GM20000 (cell line): Measurements from ENCODE around the gene ADAM11.

ENCODE experiments used
- DNase-seq: peaks from one replicate; pipeline ENCODE4 v3.0.0; 2012; ENCODE audit warnings: low spot score
- CTCF ChIP-seq: IDR thresholded peaks from 2 replicates; pipeline ENCODE4 v1.5.1; 2012; ENCODE audit warnings: mild to moderate bottlenecking, control low read depth; ENCODE audit errors: extremely low read depth, missing control alignments

The ADAM11 gene

GRCh38 chr17:44766409-44767038 is 7.7 kb downstream of the ADAM11 start:
- no peak for DNase-seq
- no peak for TF ChIP-seq CTCF

GRCh38 chr17:44767493-44767892 is 8.7 kb downstream of the ADAM11 start:
- DNase-seq, result peak; percentile 58
- TF ChIP-seq CTCF, result no peak

GRCh38 chr17:44768505-44769142 is 9.8 kb downstream of the ADAM11 start:
- no peak for DNase-seq
- no peak for TF ChIP-seq CTCF

- no peak for DNase-seq
- no peak for TF ChIP-seq CTCF
Observed at GRCh38 chr17:44769230-44769629, 10.4 kb downstream of the ADAM11 start.

GRCh38 chr17:44769647-44770084 is 10.9 kb downstream of the ADAM11 start:
- no peak for DNase-seq
- TF ChIP-seq CTCF, result no peak

GRCh38 chr17:44770166-44770925 is 11.6 kb downstream of the ADAM11 start:
- no peak for TF ChIP-seq CTCF
- DNase-seq, result no peak
